Measurements from ENCODE around the gene GAN. TPM values are rescaled to one million over a fixed set of nuclear protein-coding genes. Genes with fewer than 3 reads are reported as not detected.
"Not testable (repeated sequence)": the region's sequence is repeated elsewhere in the genome, so short reads cannot be mapped to it uniquely, and the experiment has no call there.

The GAN gene
- total RNA-seq, 1 experiment from 2014 or later = 6.6 TPM

- no peak for DNase-seq (ENCODE audit: low read depth)
These were observed 85.1 kb downstream of the GAN start for GRCh38 chr16:81399909-81400308.

GRCh38 chr16:81401035-81401950 lies 86.5 kb downstream of the GAN start:
- peak; percentile 95 for DNase-seq (ENCODE audit: low read depth)

GRCh38 chr16:81403208-81403600 lies 88.4 kb downstream of the GAN start:
- no peak for DNase-seq (ENCODE audit: low read depth)

GRCh38 chr16:81403601-81404391 lies 89.0 kb downstream of the GAN start:
- DNase-seq (ENCODE audit: low read depth) = peak; percentile 83

GRCh38 chr16:81405002-81405401 lies 90.2 kb downstream of the GAN start:
- not testable (repeated sequence) for DNase-seq (ENCODE audit: low read depth)

GRCh38 chr16:81405702-81406113 lies 90.9 kb downstream of the GAN start:
- peak; percentile 98 for DNase-seq (ENCODE audit: low read depth)

GRCh38 chr16:81408409-81408950 lies 93.7 kb downstream of the GAN start:
- no peak for DNase-seq (ENCODE audit: low read depth)

- DNase-seq (ENCODE audit: low read depth) = no peak
These were observed 94.3 kb downstream of the GAN start for GRCh38 chr16:81409016-81409556.

- no peak for DNase-seq (ENCODE audit: low read depth)
These were observed 96.0 kb downstream of the GAN start for GRCh38 chr16:81410643-81411293.

GRCh38 chr16:81413245-81413990 lies 98.7 kb downstream of the GAN start:
- DNase-seq (ENCODE audit: low read depth) = no peak

- DNase-seq (ENCODE audit: low read depth) = no peak
These were observed 101.0 kb downstream of the GAN start for GRCh38 chr16:81415751-81416150.

- DNase-seq (ENCODE audit: low read depth) = no peak
These were observed 102.0 kb downstream of the GAN start for GRCh38 chr16:81416749-81417148.

- DNase-seq (ENCODE audit: low read depth) = no peak
These were observed 102.4 kb downstream of the GAN start for GRCh38 chr16:81417210-81417609.

GRCh38 chr16:81419806-81420205 lies 105.0 kb downstream of the GAN start:
- no peak for DNase-seq (ENCODE audit: low read depth)

- no peak for DNase-seq (ENCODE audit: low read depth)
These were observed 106.4 kb downstream of the GAN start for GRCh38 chr16:81421126-81421525.

- DNase-seq (ENCODE audit: low read depth) = no peak
These were observed 106.8 kb downstream of the GAN start for GRCh38 chr16:81421536-81421935.

GRCh38 chr16:81422153-81422552 lies 107.4 kb downstream of the GAN start:
- not testable (repeated sequence) for DNase-seq (ENCODE audit: low read depth)

- peak; percentile 76 for DNase-seq (ENCODE audit: low read depth)
These were observed 110.0 kb downstream of the GAN start for GRCh38 chr16:81424771-81425170.

GRCh38 chr16:81427219-81427618 lies 112.5 kb downstream of the GAN start:
- no peak for DNase-seq (ENCODE audit: low read depth)

- DNase-seq (ENCODE audit: low read depth) = peak; percentile 58
These were observed 114.3 kb downstream of the GAN start for GRCh38 chr16:81429045-81429521.
